ENCODE measurements around the gene ADGRG6.

GRCh38 chr6:142339968-142340658 is 38.3 kb downstream of the ADGRG6 start:
- TF ChIP-seq POLR2A (IDR thresholded peaks at IDR 0.05) (no peak), CTCF (IDR thresholded peaks at IDR 0.05) (no peak)

Measured in ovary (tissue), 3 donors.